A549 (cell line): ENCODE measurements around the gene TTYH2. TPM values are rescaled to one million over a fixed set of nuclear protein-coding genes. Genes with fewer than 3 reads are reported as not detected.

Experiments
- CBX8 ChIP-seq: fragments of 200-600 bp; sonication (generic); IDR thresholded peaks from 2 replicates; pipeline ENCODE4 v1.6.1; 2016
- CEBPB ChIP-seq, 2 experiments: fragments of >200 bp in 1 of 2; sonication (Bioruptor Twin) in 1 of 2; formaldehyde crosslinking in 1 of 2; IDR thresholded peaks; 2 replicates each; pipeline ENCODE4 v1.6.1; 2012 to 2016
- CHD4 ChIP-seq: fragments of 200-600 bp; sonication (generic); IDR thresholded peaks from 2 replicates; pipeline ENCODE4 v1.6.1; 2016; ENCODE audit warnings: antibody characterized with exemption, mild to moderate bottlenecking, borderline replicate concordance
- EHF ChIP-seq: fragments of 250-450 bp; sonication (Bioruptor Pico); IDR thresholded peaks from 2 replicates; pipeline ENCODE4 v1.5.0; 2020; ENCODE audit warnings: mild to moderate bottlenecking
- ESRRA ChIP-seq: fragments of 150-350 bp; IDR thresholded peaks from 2 replicates; pipeline ENCODE4 v1.6.1; 2014; ENCODE audit warnings: mild to moderate bottlenecking, low read length, borderline replicate concordance
- FOXS1 ChIP-seq: fragments of 250-450 bp; sonication (Bioruptor Pico); IDR thresholded peaks from 2 replicates; pipeline ENCODE4 v1.5.0; 2020; ENCODE audit warnings: mild to moderate bottlenecking, moderate library complexity
- HOXA7 ChIP-seq: fragments of 250-450 bp; sonication (Bioruptor Pico); IDR thresholded peaks from 2 replicates; pipeline ENCODE4 v1.5.0; 2020; ENCODE audit warnings: mild to moderate bottlenecking, moderate library complexity
- HOXB13 ChIP-seq: fragments of 250-450 bp; sonication (Bioruptor Pico); IDR thresholded peaks from 2 replicates; pipeline ENCODE4 v1.5.0; 2020; ENCODE audit warnings: low read depth, mild to moderate bottlenecking, moderate library complexity
- HOXB5 ChIP-seq: fragments of 250-450 bp; sonication (Bioruptor Pico); IDR thresholded peaks from 2 replicates; pipeline ENCODE4 v1.5.0; 2020; ENCODE audit warnings: mild to moderate bottlenecking, moderate library complexity
- JUN ChIP-seq, 2 experiments: fragments of >200 bp; sonication (Bioruptor Twin); formaldehyde crosslinking; IDR thresholded peaks; 2 replicates in 1 of 2; 3 replicates in 1 of 2; pipeline ENCODE4 v1.6.1; 2016 to 2017
- KDM5A ChIP-seq: fragments of 200-600 bp; sonication (generic); IDR thresholded peaks from 2 replicates; pipeline ENCODE4 v1.6.1; 2016; ENCODE audit warnings: antibody characterized with exemption, mild to moderate bottlenecking
- MAFK ChIP-seq: fragments of 450-650 bp; IDR thresholded peaks from 2 replicates; pipeline ENCODE4 v1.6.1; 2014; ENCODE audit not compliant: partially characterized antibody
- MAZ ChIP-seq: fragments of 150-350 bp; IDR thresholded peaks from 2 replicates; pipeline ENCODE4 v1.6.1; 2014; ENCODE audit warnings: antibody characterized with exemption, low read depth, low read length, borderline replicate concordance
- NPAS2 ChIP-seq: fragments of 250-450 bp; sonication (Bioruptor Pico); IDR thresholded peaks from 2 replicates; pipeline ENCODE4 v1.8.0; 2022; ENCODE audit warnings: mild to moderate bottlenecking, moderate library complexity, borderline replicate concordance
- PHF8 ChIP-seq: fragments of 200-600 bp; sonication (generic); IDR thresholded peaks from 2 replicates; pipeline ENCODE4 v1.6.1; 2016; ENCODE audit warnings: low read depth, mild to moderate bottlenecking, antibody characterized with exemption, moderate library complexity, borderline replicate concordance
- POLR2AphosphoS2 ChIP-seq: conservative IDR thresholded peaks from 2 replicates; pipeline ENCODE4 v1.6.1; 2012; ENCODE audit warnings: low read length, improper control_type of control experiment, inconsistent platforms
- RAD21 ChIP-seq, 2 experiments: fragments of >200 bp in 1 of 2; sonication (Bioruptor Twin) in 1 of 2; formaldehyde crosslinking in 1 of 2; IDR thresholded peaks in 1 of 2; conservative IDR thresholded peaks in 1 of 2; 2 replicates in 1 of 2; 3 replicates in 1 of 2; pipeline ENCODE4 v1.6.1; 2012 to 2018; ENCODE audit warnings: inconsistent platforms in 1 of 2
- RARB ChIP-seq: fragments of 250-450 bp; sonication (Bioruptor Pico); IDR thresholded peaks from 2 replicates; pipeline ENCODE4 v1.8.0; 2021; ENCODE audit warnings: mild to moderate bottlenecking, moderate library complexity
- RFX5 ChIP-seq: fragments of 450-650 bp; IDR thresholded peaks from 2 replicates; pipeline ENCODE4 v1.7.1; 2014; ENCODE audit warnings: antibody characterized with exemption, mild to moderate bottlenecking, moderate library complexity
- RNF2 ChIP-seq: fragments of 200-600 bp; sonication (generic); IDR thresholded peaks from 2 replicates; pipeline ENCODE4 v1.6.1; 2016; ENCODE audit warnings: low read depth, mild to moderate bottlenecking, antibody characterized with exemption, moderate library complexity, borderline replicate concordance
- SREBF2 ChIP-seq: fragments of 450-650 bp; IDR thresholded peaks from 2 replicates; pipeline ENCODE4 v1.6.1; 2014; ENCODE audit warnings: mild to moderate bottlenecking, moderate library complexity
- TP53 ChIP-seq: fragments of 250-450 bp; sonication (Bioruptor Pico); IDR thresholded peaks from 2 replicates; pipeline ENCODE4 v1.5.0; 2021; ENCODE audit warnings: mild to moderate bottlenecking, moderate library complexity
- ZC3H11A ChIP-seq: fragments of 450-650 bp; IDR thresholded peaks from 2 replicates; pipeline ENCODE4 v1.6.1; 2014; ENCODE audit warnings: antibody characterized with exemption, mild to moderate bottlenecking
- ZSCAN20 ChIP-seq: fragments of 250-450 bp; sonication (Bioruptor Pico); IDR thresholded peaks from 2 replicates; pipeline ENCODE4 v1.8.0; 2022; ENCODE audit warnings: mild to moderate bottlenecking, moderate library complexity
- polyA plus RNA-seq, 4 experiments: library from polyadenylated mRNA; depleted of rRNA in 3 of 4; stranded (reverse); fragments of >200 nt; fragmentation: RNase III in 1 of 4; extraction: RNeasy Plus Mini Kit Qiagen cat#74134 plus additional on column Dnase treatment in 1 of 4; gene quantifications; 2 replicates in 3 of 4; 3 replicates in 1 of 4; pipeline ENCODE4 v1.2.3, GENCODE V29; 2011 to 2017
- TF ChIP-seq, protein P1 (sequence below): fragments of 250-450 bp; sonication (Bioruptor Pico); IDR thresholded peaks from 2 replicates; pipeline ENCODE4 v1.5.0; 2021; ENCODE audit warnings: mild to moderate bottlenecking, moderate library complexity, borderline replicate concordance
- TF ChIP-seq, protein P2 (sequence below): fragments of >200 bp; sonication (Bioruptor Twin); formaldehyde crosslinking; IDR thresholded peaks from 3 replicates; pipeline ENCODE4 v1.6.1; 2016
- TF ChIP-seq, protein P3 (sequence below): IDR thresholded peaks from 2 replicates; pipeline ENCODE4 v1.6.1; 2012; ENCODE audit warnings: low read depth, borderline replicate concordance
- TF ChIP-seq, protein P4 (sequence below): fragments of >200 bp; sonication (Bioruptor Twin); formaldehyde crosslinking; IDR thresholded peaks from 2 replicates; pipeline ENCODE4 v1.6.1; 2016
- TF ChIP-seq, protein P5 (sequence below): fragments of >200 bp; sonication (Bioruptor Twin); formaldehyde crosslinking; IDR thresholded peaks from 3 replicates; pipeline ENCODE4 v1.5.1; 2016

The TTYH2 gene
- polyA plus RNA-seq, 2 of the 4 experiments (the other 2 are of a cell fraction): 1.4 to 1.7 TPM

DNA sequence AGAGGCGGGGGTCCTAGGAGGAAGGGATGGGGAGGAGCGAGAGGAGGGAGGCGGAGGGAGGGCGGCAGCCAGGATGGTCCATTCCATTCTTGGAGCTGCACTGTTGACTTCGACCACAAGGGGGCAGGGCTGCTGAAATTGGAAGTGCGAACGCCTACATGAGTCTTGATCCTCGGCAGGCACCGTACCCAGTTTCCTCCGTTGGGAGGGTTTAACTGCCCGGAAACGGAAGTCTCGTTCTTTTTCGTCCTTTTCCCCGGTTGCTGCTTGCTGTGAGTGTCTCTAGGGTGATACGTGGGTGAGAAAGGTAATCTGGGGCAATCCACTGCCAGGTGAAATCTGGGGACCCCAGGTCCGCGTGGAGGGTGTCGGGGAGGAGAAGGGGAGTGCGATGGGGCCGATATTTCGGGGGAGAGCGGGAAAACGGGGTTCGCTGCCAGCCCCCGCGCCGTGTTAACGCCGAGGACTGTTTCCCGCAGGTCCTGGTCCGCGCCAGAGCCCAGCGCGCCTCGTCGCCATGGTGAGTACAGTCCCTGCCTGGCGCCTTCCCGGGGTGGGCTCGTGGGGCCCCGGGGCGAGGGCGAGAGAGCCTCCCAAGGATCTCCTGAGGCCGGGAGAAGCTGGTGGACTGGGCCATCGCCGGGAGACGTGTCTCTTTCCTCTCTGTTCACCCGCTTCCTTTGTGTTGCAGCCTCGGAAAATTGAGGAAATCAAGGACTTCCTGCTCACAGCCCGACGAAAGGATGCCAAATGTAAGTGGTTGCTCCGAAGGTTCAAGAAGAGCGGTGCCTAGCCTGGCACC, 9.7 kb upstream of the TTYH2 start, which contains the start of gene RPL38 (continued):
- no peak for TF ChIP-seq ZSCAN20 (CRISPR knock-in tag)
- TF ChIP-seq, protein P1, sequence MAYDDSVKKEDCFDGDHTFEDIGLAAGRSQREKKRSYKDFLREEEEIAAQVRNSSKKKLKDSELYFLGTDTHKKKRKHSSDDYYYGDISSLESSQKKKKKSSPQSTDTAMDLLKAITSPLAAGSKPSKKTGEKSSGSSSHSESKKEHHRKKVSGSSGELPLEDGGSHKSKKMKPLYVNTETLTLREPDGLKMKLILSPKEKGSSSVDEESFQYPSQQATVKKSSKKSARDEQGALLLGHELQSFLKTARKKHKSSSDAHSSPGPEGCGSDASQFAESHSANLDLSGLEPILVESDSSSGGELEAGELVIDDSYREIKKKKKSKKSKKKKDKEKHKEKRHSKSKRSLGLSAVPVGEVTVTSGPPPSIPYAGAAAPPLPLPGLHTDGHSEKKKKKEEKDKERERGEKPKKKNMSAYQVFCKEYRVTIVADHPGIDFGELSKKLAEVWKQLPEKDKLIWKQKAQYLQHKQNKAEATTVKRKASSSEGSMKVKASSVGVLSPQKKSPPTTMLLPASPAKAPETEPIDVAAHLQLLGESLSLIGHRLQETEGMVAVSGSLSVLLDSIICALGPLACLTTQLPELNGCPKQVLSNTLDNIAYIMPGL (CRISPR knock-in tag): peak; percentile 50; the same call in 1 of the 2 replicates
- no peak for TF ChIP-seq KDM5A
- no peak for TF ChIP-seq CEBPB (IDR thresholded peaks at IDR 0.05)
- TF ChIP-seq MAFK: no peak
- TF ChIP-seq POLR2AphosphoS2: no peak; the same call in 1 of the 2 replicates
- TF ChIP-seq MAZ: peak; percentile 31; the same call in 1 of the 2 replicates
- TF ChIP-seq ESRRA: no peak; the same call in 1 of the 2 replicates
- no peak for TF ChIP-seq NPAS2 (CRISPR knock-in tag)
- 0 out of 2 replicates have a peak, but pooled peaks have one; percentile 39 for TF ChIP-seq HOXB13 (CRISPR knock-in tag)
- TF ChIP-seq FOXS1 (CRISPR knock-in tag): no peak
- no peak for TF ChIP-seq CHD4
- TF ChIP-seq HOXA7 (CRISPR knock-in tag): no peak; the same call in 1 of the 2 replicates
- TF ChIP-seq RAD21 (conservative IDR thresholded peaks at IDR 0.05 in 1 of 2, IDR thresholded peaks at IDR 0.05 in 1 of 2): peak in 1 of 2 experiments; percentile 43; a peak in 3 of 5 replicates
- TF ChIP-seq TP53: peak; percentile 84
- peak; percentile 55; the same call in 1 of the 2 replicates for TF ChIP-seq EHF (CRISPR knock-in tag)
- TF ChIP-seq CBX8: no peak
- no peak for TF ChIP-seq SREBF2
- TF ChIP-seq RFX5: no peak
- TF ChIP-seq JUN (IDR thresholded peaks at IDR 0.05): peak; percentile 98 to 99
- no peak for TF ChIP-seq ZC3H11A
- TF ChIP-seq, protein P2, sequence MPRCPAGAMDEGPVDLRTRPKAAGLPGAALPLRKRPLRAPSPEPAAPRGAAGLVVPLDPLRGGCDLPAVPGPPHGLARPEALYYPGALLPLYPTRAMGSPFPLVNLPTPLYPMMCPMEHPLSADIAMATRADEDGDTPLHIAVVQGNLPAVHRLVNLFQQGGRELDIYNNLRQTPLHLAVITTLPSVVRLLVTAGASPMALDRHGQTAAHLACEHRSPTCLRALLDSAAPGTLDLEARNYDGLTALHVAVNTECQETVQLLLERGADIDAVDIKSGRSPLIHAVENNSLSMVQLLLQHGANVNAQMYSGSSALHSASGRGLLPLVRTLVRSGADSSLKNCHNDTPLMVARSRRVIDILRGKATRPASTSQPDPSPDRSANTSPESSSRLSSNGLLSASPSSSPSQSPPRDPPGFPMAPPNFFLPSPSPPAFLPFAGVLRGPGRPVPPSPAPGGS: peak; percentile 99
- TF ChIP-seq, protein P3, sequence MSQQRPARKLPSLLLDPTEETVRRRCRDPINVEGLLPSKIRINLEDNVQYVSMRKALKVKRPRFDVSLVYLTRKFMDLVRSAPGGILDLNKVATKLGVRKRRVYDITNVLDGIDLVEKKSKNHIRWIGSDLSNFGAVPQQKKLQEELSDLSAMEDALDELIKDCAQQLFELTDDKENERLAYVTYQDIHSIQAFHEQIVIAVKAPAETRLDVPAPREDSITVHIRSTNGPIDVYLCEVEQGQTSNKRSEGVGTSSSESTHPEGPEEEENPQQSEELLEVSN: no peak; the same call in 1 of the 2 replicates
- peak; percentile 99 for TF ChIP-seq PHF8
- TF ChIP-seq, protein P4, sequence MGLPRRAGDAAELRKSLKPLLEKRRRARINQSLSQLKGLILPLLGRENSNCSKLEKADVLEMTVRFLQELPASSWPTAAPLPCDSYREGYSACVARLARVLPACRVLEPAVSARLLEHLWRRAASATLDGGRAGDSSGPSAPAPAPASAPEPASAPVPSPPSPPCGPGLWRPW: no peak
- peak; percentile 73; the same call in 1 of the 2 replicates for TF ChIP-seq HOXB5 (CRISPR knock-in tag)
- TF ChIP-seq RNF2: no peak; the same call in 1 of the 2 replicates
- peak; percentile 81; the same call in 1 of the 2 replicates for TF ChIP-seq RARB (CRISPR knock-in tag)
- TF ChIP-seq, protein P5, sequence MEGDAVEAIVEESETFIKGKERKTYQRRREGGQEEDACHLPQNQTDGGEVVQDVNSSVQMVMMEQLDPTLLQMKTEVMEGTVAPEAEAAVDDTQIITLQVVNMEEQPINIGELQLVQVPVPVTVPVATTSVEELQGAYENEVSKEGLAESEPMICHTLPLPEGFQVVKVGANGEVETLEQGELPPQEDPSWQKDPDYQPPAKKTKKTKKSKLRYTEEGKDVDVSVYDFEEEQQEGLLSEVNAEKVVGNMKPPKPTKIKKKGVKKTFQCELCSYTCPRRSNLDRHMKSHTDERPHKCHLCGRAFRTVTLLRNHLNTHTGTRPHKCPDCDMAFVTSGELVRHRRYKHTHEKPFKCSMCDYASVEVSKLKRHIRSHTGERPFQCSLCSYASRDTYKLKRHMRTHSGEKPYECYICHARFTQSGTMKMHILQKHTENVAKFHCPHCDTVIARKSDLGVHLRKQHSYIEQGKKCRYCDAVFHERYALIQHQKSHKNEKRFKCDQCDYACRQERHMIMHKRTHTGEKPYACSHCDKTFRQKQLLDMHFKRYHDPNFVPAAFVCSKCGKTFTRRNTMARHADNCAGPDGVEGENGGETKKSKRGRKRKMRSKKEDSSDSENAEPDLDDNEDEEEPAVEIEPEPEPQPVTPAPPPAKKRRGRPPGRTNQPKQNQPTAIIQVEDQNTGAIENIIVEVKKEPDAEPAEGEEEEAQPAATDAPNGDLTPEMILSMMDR: peak; percentile 95
